B cell (primary cell): ENCODE results near the gene SNF8. TPM values are rescaled to one million over a fixed set of nuclear protein-coding genes. Genes with fewer than 3 reads are reported as not detected.

Experiments
- ATAC-seq: fragments of 200-7000 bp; cut with Tn5 transposase; one replicate; pipeline ENCODE4 v1.10.0; 2021; ENCODE audit warnings: low read depth, mild to moderate bottlenecking, moderate number of reproducible peaks, moderate library complexity
- CTCF ChIA-PET: fragments of 350-600 bp; sonication (Branson Sonifier 250); formaldehyde crosslinking; loops from one replicate; lab custom pipeline; 2021; ENCODE audit warnings: antibody characterized with exemption, inconsistent platforms; lab: Charles Lee
- POLR2A ChIA-PET: fragments of 350-600 bp; sonication (Branson Sonifier 250); formaldehyde crosslinking; loops from one replicate; lab custom pipeline; 2021; ENCODE audit warnings: antibody characterized with exemption; lab: Charles Lee
- DNase-seq: peaks from one replicate; pipeline ENCODE4 v3.0.0; 2013
- H2AFZ ChIP-seq: 2 replicates; pipeline ENCODE4 v1.6.1; 2012; ENCODE audit warnings: mild to moderate bottlenecking, low read depth, low read length; ENCODE audit not compliant: insufficient read depth, poor library complexity, severe bottlenecking
- H3K27ac ChIP-seq, 2 donors: 1 replicate in 1 of 2; 2 replicates in 1 of 2; pipeline ENCODE4 v1.5.1; 2012 to 2013; ENCODE audit warnings: low read length in 2 of 2, mild to moderate bottlenecking in 2 of 2, moderate library complexity in 1 of 2
- H3K27me3 ChIP-seq, 4 experiments: fragments of 200-600 bp in 1 of 4; sonication (generic) in 1 of 4; replicated peaks in 1 of 4; 1 replicate in 2 of 4; 2 replicates in 2 of 4; pipeline versions ENCODE4 v1.6.1 to v1.7.0; 2013 to 2016; ENCODE audit warnings: low read length in 3 of 4, mild to moderate bottlenecking in 2 of 4, mixed read lengths in 1 of 4, moderate library complexity in 1 of 4; ENCODE audit not compliant: insufficient read depth in 4 of 4, control insufficient read depth in 3 of 4; ENCODE audit errors: control extremely low read depth in 1 of 4
- H3K36me3 ChIP-seq, 2 experiments: replicated peaks in 1 of 2; 1 replicate in 1 of 2; 2 replicates in 1 of 2; pipeline versions ENCODE4 v1.6.1 to v1.7.1; 2013; ENCODE audit warnings: low read length in 1 of 2; ENCODE audit not compliant: insufficient read depth in 2 of 2, control insufficient read depth in 1 of 2; ENCODE audit errors: control extremely low read depth in 1 of 2, extremely low read depth in 1 of 2
- H3K4me1 ChIP-seq, 2 donors: fragments of 200-600 bp in 1 of 2; sonication (generic) in 1 of 2; 1 replicate in 1 of 2; 2 replicates in 1 of 2; pipeline versions ENCODE4 v1.5.1 to v1.6.1; 2013 to 2017; ENCODE audit warnings: low read length in 2 of 2; ENCODE audit not compliant: control insufficient read depth in 2 of 2, insufficient read depth in 2 of 2
- H3K4me2 ChIP-seq: replicated peaks from 2 replicates; pipeline ENCODE3; 2012; ENCODE audit warnings: mild to moderate bottlenecking, low read depth, low read length; ENCODE audit not compliant: poor library complexity, severe bottlenecking
- H3K4me3 ChIP-seq, 5 experiments: fragments of 200-600 bp in 1 of 5; sonication (generic) in 1 of 5; 1 replicate in 3 of 5; 2 replicates in 2 of 5; pipeline versions ENCODE4 v1.5.1 to v1.7.0; 2011 to 2016; ENCODE audit warnings: low read length in 4 of 5, mild to moderate bottlenecking in 4 of 5, low read depth in 2 of 5, control low read depth in 1 of 5, moderate library complexity in 1 of 5; ENCODE audit not compliant: insufficient read depth in 1 of 5; ENCODE audit errors: control extremely low read depth in 1 of 5, extremely low read depth in 1 of 5
- H3K79me2 ChIP-seq: fragments of 200-600 bp; sonication (generic); one replicate; pipeline ENCODE4 v1.6.0; 2016; ENCODE audit warnings: low read length; ENCODE audit not compliant: control insufficient read depth, insufficient read depth
- H3K9ac ChIP-seq: fragments of 200-600 bp; sonication (generic); 2 replicates; pipeline ENCODE4 v1.6.1; 2017; ENCODE audit warnings: mild to moderate bottlenecking, low read length, moderate library complexity
- H3K9me3 ChIP-seq, 3 donors: one replicate each; pipeline versions ENCODE4 v1.6.1 to v1.7.1; 2013; ENCODE audit warnings: low read length in 2 of 3; ENCODE audit not compliant: control insufficient read depth in 2 of 3, insufficient read depth in 1 of 3; ENCODE audit errors: control extremely low read depth in 1 of 3
- H4K20me1 ChIP-seq: 2 replicates; pipeline ENCODE4 v1.6.0; 2012; ENCODE audit warnings: mild to moderate bottlenecking, low read length; ENCODE audit not compliant: insufficient read depth, control insufficient read depth, poor library complexity, severe bottlenecking
- H3K27ac Mint-ChIP-seq: one replicate; pipeline ENCODE4 v1.8.0; 2021; ENCODE audit warnings: mixed read lengths
- H3K27me3 Mint-ChIP-seq: one replicate; pipeline ENCODE4 v1.8.0; 2021; ENCODE audit warnings: mixed read lengths
- H3K4me1 Mint-ChIP-seq: one replicate; pipeline ENCODE4 v1.8.0; 2021; ENCODE audit warnings: mixed read lengths
- H3K4me3 Mint-ChIP-seq: one replicate; pipeline ENCODE4 v1.8.0; 2021; ENCODE audit warnings: mixed read lengths
- H3K9me3 Mint-ChIP-seq: one replicate; pipeline ENCODE4 v1.8.0; 2022; ENCODE audit warnings: mixed read lengths; ENCODE audit not compliant: insufficient read depth
- CTCF ChIP-seq: fragments of 200-600 bp; IDR thresholded peaks from one replicate; pipeline ENCODE4 v1.8.0; 2022; ENCODE audit warnings: antibody characterized with exemption, mild to moderate bottlenecking
- EZH2 ChIP-seq: IDR thresholded peaks from 2 replicates; pipeline ENCODE4 v1.6.1; 2012; ENCODE audit warnings: borderline replicate concordance, low read depth, mild to moderate bottlenecking, moderate library complexity, low read length; ENCODE audit not compliant: insufficient read depth, poor library complexity, severe bottlenecking
- WGBS: methylation state at CpG from one replicate; pipeline ENCODE4 v1.1.5; 2013; ENCODE audit warnings: missing lambda C conversion rate; ENCODE audit not compliant: insufficient coverage; 5-methylcytosine and 5-hydroxymethylcytosine counted together
- intact Hi-C: fragments of 100-400 bp; cut with micrococcal nuclease; formaldehyde crosslinking; loops from one replicate; pipeline ENCODE4 v1.10.0; 2022
- polyA plus RNA-seq: library from polyadenylated mRNA; depleted of rRNA; stranded (reverse); fragments of >200 nt; gene quantifications from 2 replicates; pipeline ENCODE4 v1.2.3, GENCODE V29; 2012
- total RNA-seq, 2 donors: library from RNA; stranded (reverse); fragments of 120-200 nt in 1 of 2; gene quantifications; 1 replicate in 1 of 2; 2 replicates in 1 of 2; pipeline versions ENCODE4 v1.2.3 to v1.2.4, GENCODE V29; 2013 to 2022

Gene SNF8
- total and polyA plus RNA-seq, 2 donors (not counting 1 experiment from before 2014, with no cell fraction given), result 77.5 to 94.6 TPM

DNA sequence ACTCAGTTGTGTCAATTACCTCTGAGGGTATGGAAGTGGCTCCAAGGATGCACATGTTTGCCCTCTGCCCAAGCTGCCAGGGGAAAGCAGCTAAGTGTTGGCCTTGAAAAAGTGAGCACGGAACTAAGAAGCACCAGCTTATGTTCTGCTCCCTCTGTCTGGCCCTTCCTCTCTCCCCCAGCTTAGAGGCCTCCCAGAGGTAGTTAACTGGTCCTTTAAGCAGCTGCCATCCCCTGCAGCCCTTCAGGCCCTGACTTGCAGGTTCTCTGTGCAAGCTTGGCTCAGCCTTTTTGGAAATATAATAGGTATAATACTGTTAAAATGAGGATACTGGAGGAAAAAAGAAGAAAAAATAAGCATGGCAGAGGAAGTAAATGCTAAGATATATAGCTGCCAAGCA is 43.4 kb downstream of the SNF8 start:
- no peaks in the 10 kb centered on the region for H3K27me3 Mint-ChIP-seq
- H3K79me2 ChIP-seq, result no peaks in the 10 kb centered on the region
- POLR2A ChIA-PET, result no interaction called here
- ATAC-seq (no peak), DNase-seq (no peak)
- H3K9me3 ChIP-seq, result no peaks in the 10 kb centered on the region
- no peak overlapping the region for H2AFZ ChIP-seq
- intact Hi-C loops, result loop anchor here (10.0 kb wide), 1 partner anchor 796 kb away; the partner anchor contains the start of genes CBX1 and SNX11
- no peak overlapping the region for H3K27ac ChIP-seq
- WGBS, result 100% methylated on average over 1 of the region's 1 CpG
- no peak overlapping the region for H3K4me3 ChIP-seq
- H3K9me3 Mint-ChIP-seq, result no peaks in the 10 kb centered on the region
- no peak overlapping the region for H3K27ac Mint-ChIP-seq
- no peak overlapping the region for H3K4me3 Mint-ChIP-seq
- H3K36me3 ChIP-seq, result peaks cover 9 to 18% of the 10 kb centered on the region in 2 experiments
- no peaks in the 10 kb centered on the region for H3K4me1 Mint-ChIP-seq
- H3K9ac ChIP-seq, result no peak overlapping the region
- CTCF ChIA-PET, result interaction anchor here (1.3 kb wide), 1 partner anchor 17 kb away, joined by 4 read pairs; no protein-coding TSS in a partner anchor
- H4K20me1 ChIP-seq, result no peaks in the 10 kb centered on the region
- H3K4me1 ChIP-seq, result no peaks in the 10 kb centered on the region
- H3K4me2 ChIP-seq, result no peak overlapping the region
- no peak for TF ChIP-seq CTCF
- TF ChIP-seq EZH2, result no peak
- no peaks in the 10 kb centered on the region for H3K27me3 ChIP-seq

DNA sequence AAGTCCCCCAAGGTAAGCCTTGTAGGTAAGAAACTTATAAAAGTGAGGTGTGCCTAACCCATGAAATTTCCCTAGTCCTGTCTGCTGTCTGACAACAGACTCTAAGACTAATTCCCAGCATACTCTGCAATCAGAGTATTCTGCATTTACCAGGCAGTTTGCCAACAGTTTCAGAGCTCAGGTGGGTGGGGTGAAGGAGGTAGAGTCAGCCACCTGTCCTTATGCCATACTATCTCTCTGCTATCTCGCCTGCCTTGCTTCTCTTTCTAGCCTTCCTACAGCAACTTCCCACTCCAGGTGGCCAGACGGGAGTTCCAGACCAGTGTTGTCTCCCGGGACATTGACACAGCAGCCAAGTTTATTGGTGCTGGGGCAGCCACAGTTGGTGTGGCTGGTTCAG is 49.8 kb downstream of the SNF8 start:
- TF ChIP-seq EZH2 (no peak), CTCF (no peak)

More for the DNA sequence above, 49.8 kb downstream of the SNF8 start:
- no peaks in the 10 kb centered on the region for H3K79me2 ChIP-seq
- no peak overlapping the region for H2AFZ ChIP-seq
- Mint-ChIP-seq H3K4me1 (peaks cover 23% of the 10 kb centered on the region), H3K27ac (no peak overlapping the region), H3K9me3 (no peaks in the 10 kb centered on the region), H3K4me3 (no peak overlapping the region), H3K27me3 (no peaks in the 10 kb centered on the region)
- H4K20me1 ChIP-seq, result no peaks in the 10 kb centered on the region
- ChIA-PET CTCF (interaction anchor here (1.1 to 2.4 kb wide), 2 partner anchors 10 to 92 kb away, joined by 3 to 12 read pairs; no protein-coding TSS in a partner anchor), POLR2A (interaction anchor here (1.1 kb wide), 1 partner anchor 14 kb away, joined by 4 read pairs; no protein-coding TSS in a partner anchor)
- no peaks in the 10 kb centered on the region for H3K9me3 ChIP-seq
- no peak overlapping the region for H3K9ac ChIP-seq
- ATAC-seq, result no peak
- H3K4me3 ChIP-seq, result no peak overlapping the region
- H3K4me2 ChIP-seq, result no peak overlapping the region
- H3K36me3 ChIP-seq, result peaks cover 9 to 23% of the 10 kb centered on the region in 2 experiments
- H3K27ac ChIP-seq, result no peak overlapping the region
- 100% methylated on average over 2 of the region's 3 CpGs for WGBS
- intact Hi-C loops, result loop anchor here (5.0 kb wide), 1 partner anchor 1502 kb away; the partner anchor contains the start of gene LRRC59
- peaks cover 17 to 23% of the 10 kb centered on the region in 2 donors for H3K4me1 ChIP-seq
- DNase-seq, result no peak
- H3K27me3 ChIP-seq, result no peaks in the 10 kb centered on the region
